Caco-2 (cell line): ENCODE results near the gene ZFHX3. TPM values are rescaled to one million over a fixed set of nuclear protein-coding genes. Genes with fewer than 3 reads are reported as not detected.

Experiments
- BruUV-seq: library from RNA; stranded (reverse); fragments of 400-500 nt; replicated peaks from 2 replicates; lab custom pipeline; 2021; lab: Mats Ljungman, UMichigan
- CTCF ChIA-PET: fragments of 300-600 bp; sonication (Branson Sonifier 250); formaldehyde crosslinking; loops from one replicate; lab custom pipeline; 2022; ENCODE audit warnings: antibody characterized with exemption; lab: Charles Lee
- POLR2A ChIA-PET: fragments of 300-600 bp; sonication (Branson Sonifier 250); formaldehyde crosslinking; loops from one replicate; lab custom pipeline; 2022; ENCODE audit warnings: antibody characterized with exemption; lab: Charles Lee
- DNase-seq, 2 experiments: peaks; one replicate each; pipeline versions ENCODE4 v3.0.0 to v3.0.0-alpha.2; 2020 to 2022
- H3K27me3 ChIP-seq: replicated peaks from 2 replicates; pipeline ENCODE4 v1.6.0; 2011; ENCODE audit warnings: low read length; ENCODE audit not compliant: control insufficient read depth, insufficient read depth
- H3K36me3 ChIP-seq: 2 replicates; pipeline ENCODE4 v1.5.1; 2011; ENCODE audit warnings: low read length; ENCODE audit not compliant: control insufficient read depth, insufficient read depth
- H3K4me1 ChIP-seq: fragments of 250-450 bp; sonication (Bioruptor Pico); 2 replicates; pipeline ENCODE4 v1.5.1; 2020; ENCODE audit warnings: mild to moderate bottlenecking
- H3K4me3 ChIP-seq: 2 replicates; pipeline ENCODE4 v1.5.1; 2011; ENCODE audit warnings: low read depth, mild to moderate bottlenecking, control low read depth, low read length
- H3K9me3 ChIP-seq: fragments of 250-450 bp; sonication (Bioruptor Pico); 2 replicates; pipeline ENCODE4 v1.5.1; 2020; ENCODE audit warnings: mild to moderate bottlenecking, moderate library complexity
- H3K27ac Mint-ChIP-seq: one replicate; pipeline ENCODE4 v1.8.0; 2022; ENCODE audit warnings: mixed read lengths; ENCODE audit not compliant: unreplicated experiment
- H3K27me3 Mint-ChIP-seq: one replicate; pipeline ENCODE4 v1.8.0; 2022; ENCODE audit warnings: mixed read lengths; ENCODE audit not compliant: insufficient read depth, unreplicated experiment
- H3K36me3 Mint-ChIP-seq: one replicate; pipeline ENCODE4 v1.8.0; 2022; ENCODE audit warnings: mild to moderate bottlenecking, mixed read lengths; ENCODE audit not compliant: insufficient read depth, unreplicated experiment
- H3K4me1 Mint-ChIP-seq: one replicate; pipeline ENCODE4 v1.8.0; 2022; ENCODE audit warnings: low read depth, mixed read lengths; ENCODE audit not compliant: unreplicated experiment
- H3K4me3 Mint-ChIP-seq: one replicate; pipeline ENCODE4 v1.8.0; 2022; ENCODE audit warnings: mild to moderate bottlenecking, moderate library complexity, mixed read lengths; ENCODE audit not compliant: unreplicated experiment
- H3K9me3 Mint-ChIP-seq: one replicate; pipeline ENCODE4 v1.8.0; 2022; ENCODE audit warnings: mixed read lengths; ENCODE audit not compliant: unreplicated experiment
- CTCF ChIP-seq, 2 experiments: fragments of 200-600 bp in 1 of 2; IDR thresholded peaks; 1 replicate in 1 of 2; 2 replicates in 1 of 2; pipeline versions ENCODE4 v1.5.1 to v1.8.0; 2011 to 2022; ENCODE audit warnings: antibody characterized with exemption in 1 of 2, control low read depth in 1 of 2, inconsistent platforms in 1 of 2, low read depth in 1 of 2, low read length in 1 of 2, mild to moderate bottlenecking in 1 of 2, moderate library complexity in 1 of 2; ENCODE audit not compliant: insufficient read depth in 1 of 2, severe bottlenecking in 1 of 2, unreplicated experiment in 1 of 2
- intact Hi-C: fragments of 100-400 bp; cut with micrococcal nuclease; formaldehyde crosslinking; loops from one replicate; pipeline ENCODE4 v1.10.0; 2022; ENCODE audit not compliant: unreplicated experiment
- total RNA-seq: library from RNA; stranded (reverse); gene quantifications from 2 replicates; pipeline ENCODE4 v1.2.3, GENCODE V29; 2022

ZFHX3 gene
- total RNA-seq, 1 experiment from 2014 or later, result 39.9 TPM

- ChIA-PET CTCF (interaction anchor here (1.2 kb wide), 1 partner anchor 79 kb away, joined by 7 read pairs; no protein-coding TSS in a partner anchor), POLR2A (no interaction called here)
- no TSS peak for BruUV-seq
- no peak for DNase-seq
- Histone ChIP-seq H3K9me3 (no peaks in the 10 kb centered on the region), H3K4me3 (no peak overlapping the region), H3K36me3 (no peaks in the 10 kb centered on the region), H3K4me1 (peaks cover 18% of the 10 kb centered on the region), H3K27me3 (no peaks in the 10 kb centered on the region)
- Mint-ChIP-seq H3K4me1 (peaks cover 24% of the 10 kb centered on the region), H3K36me3 (peaks cover under 1% of the 10 kb centered on the region), H3K27ac (no peak overlapping the region), H3K4me3 (no peak overlapping the region), H3K27me3 (no peaks in the 10 kb centered on the region), H3K9me3 (no peaks in the 10 kb centered on the region)
- intact Hi-C loops, result loop anchor here (5.0 kb wide), 1 partner anchor 34 kb away; no protein-coding TSS in a partner anchor
- no peak for TF ChIP-seq CTCF (IDR thresholded peaks at IDR 0.05; ENCODE audit: insufficient read depth in 1 of 2, low read depth in 1 of 2, low read length in 1 of 2, severe bottlenecking in 1 of 2, unreplicated experiment in 1 of 2)
These were observed 137.1 kb downstream of the ZFHX3 start for GRCh38 chr16:72910875-72911274.

GRCh38 chr16:72910381-72910780 is 137.5 kb downstream of the ZFHX3 start:
- ChIA-PET CTCF (interaction anchor here (1.2 kb wide), 1 partner anchor 78 kb away, joined by 7 read pairs; no protein-coding TSS in a partner anchor), POLR2A (no interaction called here)
- no peaks in the 10 kb centered on the region for H3K36me3 Mint-ChIP-seq

GRCh38 chr16:72909196-72909595 is 138.7 kb downstream of the ZFHX3 start:
- H3K27ac Mint-ChIP-seq, result no peak overlapping the region
- CTCF ChIA-PET, result no interaction called here
- H3K27me3 Mint-ChIP-seq, result no peaks in the 10 kb centered on the region
- H3K4me1 Mint-ChIP-seq, result peaks cover 20% of the 10 kb centered on the region
- no peak overlapping the region for H3K4me3 Mint-ChIP-seq
- Histone ChIP-seq H3K4me3 (no peak overlapping the region), H3K4me1 (peaks cover 8% of the 10 kb centered on the region), H3K27me3 (no peaks in the 10 kb centered on the region), H3K9me3 (no peaks in the 10 kb centered on the region), H3K36me3 (no peaks in the 10 kb centered on the region)
- H3K36me3 Mint-ChIP-seq, result no peaks in the 10 kb centered on the region
- intact Hi-C loops, result no loop called here
- POLR2A ChIA-PET, result no interaction called here
- no peaks in the 10 kb centered on the region for H3K9me3 Mint-ChIP-seq
- BruUV-seq, result no TSS peak
- no peak for DNase-seq
- no peak for TF ChIP-seq CTCF (IDR thresholded peaks at IDR 0.05; ENCODE audit: insufficient read depth in 1 of 2, low read depth in 1 of 2, low read length in 1 of 2, severe bottlenecking in 1 of 2, unreplicated experiment in 1 of 2)

More at GRCh38 chr16:72910381-72910780, 137.5 kb downstream of the ZFHX3 start:
- DNase-seq, result no peak
- no peak for TF ChIP-seq CTCF (IDR thresholded peaks at IDR 0.05; ENCODE audit: insufficient read depth in 1 of 2, low read depth in 1 of 2, low read length in 1 of 2, severe bottlenecking in 1 of 2, unreplicated experiment in 1 of 2)
- no TSS peak for BruUV-seq
- intact Hi-C loops, result loop anchor here (5.0 kb wide), 1 partner anchor 33 kb away; no protein-coding TSS in a partner anchor
- Mint-ChIP-seq H3K27me3 (no peaks in the 10 kb centered on the region), H3K27ac (no peak overlapping the region), H3K4me1 (peaks cover 28% of the 10 kb centered on the region), H3K4me3 (no peak overlapping the region), H3K9me3 (no peaks in the 10 kb centered on the region)
- Histone ChIP-seq H3K9me3 (no peaks in the 10 kb centered on the region), H3K4me1 (peaks cover 18% of the 10 kb centered on the region), H3K36me3 (no peaks in the 10 kb centered on the region), H3K4me3 (no peak overlapping the region), H3K27me3 (no peaks in the 10 kb centered on the region)
